Natural killer cell (primary cell): ENCODE measurements around the gene INPP5D. TPM values are rescaled to one million over a fixed set of nuclear protein-coding genes. Genes with fewer than 3 reads are reported as not detected.
A peak's percentile ranks its signal among the peaks of the same experiment; 100 is the strongest.

Experiments used
- ATAC-seq, 3 donors: fragments of 150-1000 bp in 2 of 3; fragments of 200-7000 bp in 1 of 3; cut with Tn5 transposase; 1 replicate in 1 of 3; 2 replicates in 2 of 3; pipeline ENCODE4 v1.10.0; 2021; ENCODE audit warnings: mild to moderate bottlenecking in 2 of 3, moderate library complexity in 2 of 3
- DNase-seq, 2 donors: peaks; one replicate each; pipeline versions ENCODE4 v3.0.0 to v3.0.0-alpha.2; 2013 to 2021; ENCODE audit warnings: mixed read lengths in 1 of 2
- H3K27ac ChIP-seq: one replicate; pipeline ENCODE4 v1.5.1; 2013; ENCODE audit warnings: mild to moderate bottlenecking, low read length
- H3K27me3 ChIP-seq: one replicate; pipeline ENCODE4 v1.6.1; 2013; ENCODE audit warnings: low read length; ENCODE audit not compliant: control insufficient read depth, insufficient read depth
- H3K36me3 ChIP-seq: one replicate; pipeline ENCODE4 v1.6.1; 2013; ENCODE audit warnings: low read length; ENCODE audit not compliant: control insufficient read depth, insufficient read depth
- H3K4me1 ChIP-seq: one replicate; pipeline ENCODE4 v1.6.1; 2013; ENCODE audit warnings: low read length; ENCODE audit not compliant: control insufficient read depth, insufficient read depth
- H3K4me3 ChIP-seq: one replicate; pipeline ENCODE4 v1.5.1; 2013; ENCODE audit warnings: low read length
- H3K9me3 ChIP-seq: one replicate; pipeline ENCODE4 v1.6.1; 2013; ENCODE audit warnings: low read length; ENCODE audit not compliant: control insufficient read depth, insufficient read depth
- H3K27ac Mint-ChIP-seq, 2 donors: one replicate each; pipeline ENCODE4 v1.8.0; 2022; ENCODE audit warnings: mild to moderate bottlenecking in 2 of 2, mixed read lengths in 2 of 2, moderate library complexity in 1 of 2
- H3K27me3 Mint-ChIP-seq, 2 donors: one replicate each; pipeline ENCODE4 v1.8.0; 2022; ENCODE audit warnings: low read depth in 2 of 2, mixed read lengths in 2 of 2
- H3K36me3 Mint-ChIP-seq: one replicate; pipeline ENCODE4 v1.8.0; 2022; ENCODE audit warnings: mixed read lengths
- H3K4me1 Mint-ChIP-seq, 2 donors: one replicate each; pipeline ENCODE4 v1.8.0; 2022; ENCODE audit warnings: mixed read lengths in 2 of 2
- H3K4me3 Mint-ChIP-seq: one replicate; pipeline ENCODE4 v1.8.0; 2022; ENCODE audit warnings: mild to moderate bottlenecking, moderate library complexity, mixed read lengths
- H3K9me3 Mint-ChIP-seq, 2 donors: one replicate each; pipeline ENCODE4 v1.8.0; 2022; ENCODE audit warnings: mixed read lengths in 2 of 2
- CTCF ChIP-seq: fragments of 200-600 bp; IDR thresholded peaks from one replicate; pipeline ENCODE4 v1.8.0; 2022; ENCODE audit warnings: antibody characterized with exemption
- WGBS: methylation state at CpG from one replicate; pipeline ENCODE4 v1.1.7; 2013; ENCODE audit warnings: missing lambda C conversion rate; ENCODE audit not compliant: insufficient coverage; 5-methylcytosine and 5-hydroxymethylcytosine counted together
- intact Hi-C: fragments of 100-400 bp; cut with micrococcal nuclease; formaldehyde crosslinking; loops from one replicate; pipeline ENCODE4 v1.14.2; 2022
- total RNA-seq, 4 donors: library from RNA; stranded (reverse); fragments of 120-200 nt in 1 of 4; gene quantifications; one replicate each; pipeline versions ENCODE4 v1.2.3 to v1.2.4, GENCODE V29; 2013 to 2022

Gene INPP5D
- total RNA-seq, 3 donors from 2014 or later (not counting 1 experiment from before 2014, with no cell fraction given) = 385 to 498 (median 497) TPM

GRCh38 chr2:233119123-233119522 lies 59.0 kb downstream of the INPP5D start:
- no peaks in the 10 kb centered on the region for H3K27me3 ChIP-seq
- intact Hi-C loops = no loop called here
- Mint-ChIP-seq H3K4me3 (peak overlapping the region; percentile 72), H3K27ac (peak overlapping the region; percentile 89), H3K4me1 (peaks cover 65 to 71% of the 10 kb centered on the region in 2 donors), H3K9me3 (no peaks in the 10 kb centered on the region), H3K27me3 (no peaks in the 10 kb centered on the region), H3K36me3 (peaks cover 28% of the 10 kb centered on the region)
- no peak overlapping the region for H3K27ac ChIP-seq
- peaks cover 73% of the 10 kb centered on the region for H3K4me1 ChIP-seq
- WGBS = 88% methylated on average over 7 of the region's 8 CpGs
- ATAC-seq (no peak), DNase-seq (no peak)
- no peak for TF ChIP-seq CTCF
- H3K9me3 ChIP-seq = no peaks in the 10 kb centered on the region
- H3K4me3 ChIP-seq = no peak overlapping the region
- peaks cover 50% of the 10 kb centered on the region for H3K36me3 ChIP-seq

GRCh38 chr2:233119806-233120205 lies 59.7 kb downstream of the INPP5D start:
- H3K4me3 Mint-ChIP-seq = no peak overlapping the region
- no peak overlapping the region for H3K4me3 ChIP-seq
- TF ChIP-seq CTCF = no peak
- H3K27ac Mint-ChIP-seq = peak overlapping the region; percentile 89
- no peaks in the 10 kb centered on the region for H3K9me3 ChIP-seq
- peaks cover 58 to 64% of the 10 kb centered on the region in 2 donors for H3K4me1 Mint-ChIP-seq
- no peak for DNase-seq
- no peak overlapping the region for H3K27ac ChIP-seq
- no peaks in the 10 kb centered on the region for H3K9me3 Mint-ChIP-seq
- no peaks in the 10 kb centered on the region for H3K27me3 ChIP-seq
- H3K36me3 ChIP-seq = peaks cover 57% of the 10 kb centered on the region
- intact Hi-C loops = no loop called here
- H3K27me3 Mint-ChIP-seq = no peaks in the 10 kb centered on the region
- WGBS = 98% methylated on average over 7 of the region's 7 CpGs
- peaks cover 72% of the 10 kb centered on the region for H3K4me1 ChIP-seq
- H3K36me3 Mint-ChIP-seq = peaks cover 28% of the 10 kb centered on the region
- no peak for ATAC-seq

- no peak for TF ChIP-seq CTCF
- intact Hi-C loops = no loop called here
- no peak overlapping the region for H3K4me3 ChIP-seq
- no peaks in the 10 kb centered on the region for H3K9me3 ChIP-seq
- WGBS = 90% methylated on average over 2 of the region's 2 CpGs
- H3K27me3 ChIP-seq = no peaks in the 10 kb centered on the region
- no peak overlapping the region for H3K27ac ChIP-seq
- peak in 2 of 3 donors; percentile 53 to 68 for ATAC-seq
- Mint-ChIP-seq H3K36me3 (peaks cover 28% of the 10 kb centered on the region), H3K4me3 (no peak overlapping the region), H3K9me3 (no peaks in the 10 kb centered on the region), H3K27ac (peak overlapping the region; percentile 89), H3K4me1 (peaks cover 52 to 58% of the 10 kb centered on the region in 2 donors), H3K27me3 (no peaks in the 10 kb centered on the region)
- peaks cover 72% of the 10 kb centered on the region for H3K4me1 ChIP-seq
- no peak for DNase-seq
- peaks cover 60% of the 10 kb centered on the region for H3K36me3 ChIP-seq
Observed at GRCh38 chr2:233120459-233120858, 60.3 kb downstream of the INPP5D start.

DNA sequence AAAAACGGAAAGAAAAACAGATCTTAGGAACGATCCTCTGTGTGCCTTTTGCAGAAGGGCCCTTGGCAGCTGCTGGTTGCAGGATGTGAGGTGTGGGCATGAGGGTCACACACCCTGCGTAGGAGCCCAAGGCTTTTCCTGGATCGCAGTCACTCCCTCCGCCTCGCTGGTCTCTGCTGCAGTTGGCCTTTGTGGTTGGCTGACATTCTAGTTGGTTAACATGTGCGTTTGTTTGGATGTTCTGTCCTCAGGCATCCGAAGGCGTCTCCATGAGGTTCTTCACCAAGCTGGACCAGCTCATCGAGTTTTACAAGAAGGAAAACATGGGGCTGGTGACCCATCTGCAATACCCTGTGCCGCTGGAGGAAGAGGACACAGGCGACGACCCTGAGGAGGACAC lies 61.7 kb downstream of the INPP5D start:
- no peak overlapping the region for H3K4me3 ChIP-seq
- H3K9me3 Mint-ChIP-seq = no peaks in the 10 kb centered on the region
- no peaks in the 10 kb centered on the region for H3K9me3 ChIP-seq
- H3K27me3 Mint-ChIP-seq = no peaks in the 10 kb centered on the region
- H3K27ac ChIP-seq = no peak overlapping the region
- H3K27me3 ChIP-seq = no peaks in the 10 kb centered on the region
- peak overlapping the region; percentile 63 to 71 for H3K27ac Mint-ChIP-seq
- H3K36me3 ChIP-seq = peaks cover 72% of the 10 kb centered on the region
- no peak for TF ChIP-seq CTCF
- DNase-seq (no peak), ATAC-seq (no peak)
- H3K4me3 Mint-ChIP-seq = no peak overlapping the region
- H3K36me3 Mint-ChIP-seq = peaks cover 28% of the 10 kb centered on the region
- H3K4me1 Mint-ChIP-seq = peaks cover 41 to 44% of the 10 kb centered on the region in 2 donors
- intact Hi-C loops = no loop called here
- H3K4me1 ChIP-seq = peaks cover 58% of the 10 kb centered on the region
- WGBS = 91% methylated on average over 13 of the region's 13 CpGs
